ENCODE data around the gene RALGAPB.
"Not testable (repeated sequence)": the region's sequence is repeated elsewhere in the genome, so short reads cannot be mapped to it uniquely, and the experiment has no call there.

Gene RALGAPB

GRCh38 chr20:38472513-38473366 lies at the start of gene RALGAPB:
Gene RALGAPB, plus strand, starts transcription at chr20:38472843. Its CDS starts 15,590 bp downstream, at chr20:38488433.
- DNase-seq: peak; percentile 99

- no peak for DNase-seq
Observed at GRCh38 chr20:38423541-38423940, 49.1 kb upstream of the RALGAPB start.

- DNase-seq: no peak
Observed at GRCh38 chr20:38424401-38424800, 48.2 kb upstream of the RALGAPB start.

- no peak for DNase-seq
Observed at GRCh38 chr20:38426006-38426897, 46.4 kb upstream of the RALGAPB start.

GRCh38 chr20:38427655-38428023 lies 45.0 kb upstream of the RALGAPB start:
- DNase-seq: no peak

- no peak for DNase-seq
Observed at GRCh38 chr20:38428800-38429199, 43.8 kb upstream of the RALGAPB start.

GRCh38 chr20:38429301-38429700 lies 43.3 kb upstream of the RALGAPB start:
- DNase-seq: no peak

GRCh38 chr20:38430679-38431325 lies 41.8 kb upstream of the RALGAPB start:
- DNase-seq: no peak

- no peak for DNase-seq
Observed at GRCh38 chr20:38432292-38432691, 40.4 kb upstream of the RALGAPB start.

- not testable (repeated sequence) for DNase-seq
Observed at GRCh38 chr20:38432870-38433269, 39.8 kb upstream of the RALGAPB start.

- DNase-seq: no peak
Observed at GRCh38 chr20:38433304-38433972, 39.2 kb upstream of the RALGAPB start.

GRCh38 chr20:38434301-38434741 lies 38.3 kb upstream of the RALGAPB start:
- DNase-seq: peak; percentile 51

GRCh38 chr20:38434770-38435554 lies 37.7 kb upstream of the RALGAPB start, which contains the start of gene SNHG17:
Gene SNHG17, minus strand, starts transcription at chr20:38435328.
- DNase-seq: peak; percentile 94

GRCh38 chr20:38435555-38435939 lies 37.1 kb upstream of the RALGAPB start:
- DNase-seq: no peak

- DNase-seq: no peak
Observed at GRCh38 chr20:38437796-38438195, 34.8 kb upstream of the RALGAPB start.

- DNase-seq: not testable (repeated sequence)
Observed at GRCh38 chr20:38441110-38441509, 31.5 kb upstream of the RALGAPB start.

GRCh38 chr20:38441916-38442315 lies 30.7 kb upstream of the RALGAPB start:
- no peak for DNase-seq

- no peak for DNase-seq
Observed at GRCh38 chr20:38445381-38445796, 27.3 kb upstream of the RALGAPB start.

- no peak for DNase-seq
Observed at GRCh38 chr20:38445901-38446425, 26.7 kb upstream of the RALGAPB start.

GRCh38 chr20:38446441-38447209 lies 26.0 kb upstream of the RALGAPB start:
- DNase-seq: peak; percentile 95

Measured in right forelimb (tissue), 1 donor.